Activated naive CD4-positive, alpha-beta T cell (primary cell): Measurements from ENCODE around the gene ING1.
A peak's percentile ranks its signal among the peaks of the same experiment; 100 is the strongest.
"Not testable (repeated sequence)": the region's sequence is repeated elsewhere in the genome, so short reads cannot be mapped to it uniquely, and the experiment has no call there.

ENCODE experiments used
- DNase-seq, 4 experiments: peaks; one replicate each; lab custom pipeline; 2025; lab: John Stamatoyannopoulos, UW

The ING1 gene

GRCh38 chr13:110695774-110696173 is 17.7 kb upstream of the ING1 start:
- not testable (repeated sequence) for DNase-seq

DNA sequence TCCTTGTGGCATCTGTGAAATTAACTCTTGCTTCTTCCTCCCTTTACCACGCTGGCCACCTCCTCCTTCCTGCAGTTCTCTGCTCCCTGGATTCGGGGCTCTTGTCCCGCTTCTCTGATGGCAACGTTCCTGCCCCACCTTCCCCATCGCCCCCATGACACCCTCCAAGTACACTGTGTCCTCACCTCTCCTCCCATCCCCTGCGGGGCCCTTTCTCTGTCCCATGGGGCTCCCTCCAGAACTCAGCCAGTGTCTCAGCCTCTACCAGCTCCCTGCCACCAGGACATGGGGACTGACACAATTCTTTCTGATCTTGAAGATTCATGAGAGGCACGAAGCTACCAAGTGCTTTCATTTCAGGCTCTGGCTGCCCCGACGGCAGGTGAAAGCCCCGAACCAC is 16.7 kb upstream of the ING1 start:
- DNase-seq: no peak

DNA sequence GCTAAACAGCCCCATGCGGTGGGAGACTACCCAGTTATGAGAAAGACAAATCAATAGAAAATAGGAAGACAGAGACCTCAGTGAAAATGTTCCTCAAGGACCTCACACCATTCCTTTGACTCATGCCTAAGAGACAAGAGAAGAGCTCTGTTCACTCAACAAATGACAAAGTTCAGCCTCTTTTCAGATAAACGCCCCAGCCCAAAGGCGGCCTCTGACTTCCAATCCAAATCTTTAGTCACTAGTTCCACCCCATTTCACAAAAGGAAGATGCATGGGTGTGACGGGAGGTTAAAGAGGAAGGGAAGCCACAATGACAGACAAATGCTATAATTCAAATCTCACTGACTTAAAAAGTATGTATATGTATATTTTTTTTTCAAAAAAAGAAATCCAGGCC is 15.7 kb upstream of the ING1 start:
- DNase-seq: no peak

- no peak for DNase-seq
Measured at GRCh38 chr13:110698689-110699088, 14.8 kb upstream of the ING1 start.

- DNase-seq: no peak
Measured at GRCh38 chr13:110699148-110700145, 14.1 kb upstream of the ING1 start.

GRCh38 chr13:110700186-110700585 is 13.3 kb upstream of the ING1 start:
- no peak for DNase-seq

- no peak for DNase-seq
Measured at GRCh38 chr13:110700641-110701040, 12.9 kb upstream of the ING1 start.

GRCh38 chr13:110701061-110701460 is 12.4 kb upstream of the ING1 start:
- not testable (repeated sequence) for DNase-seq

GRCh38 chr13:110702089-110702488 is 11.4 kb upstream of the ING1 start:
- no peak for DNase-seq

GRCh38 chr13:110702591-110703526 is 10.6 kb upstream of the ING1 start:
- no peak for DNase-seq

- DNase-seq: no peak
Measured at GRCh38 chr13:110705356-110705825, 8.1 kb upstream of the ING1 start.

- DNase-seq: peak; percentile 81 to 89 (median 86)
Measured at GRCh38 chr13:110705826-110706569, 7.5 kb upstream of the ING1 start, which contains the start of gene CARS2. Gene CARS2 (minus strand): TSS chr13:110706116. CDS start chr13:110706093, 23 bp downstream.

DNA sequence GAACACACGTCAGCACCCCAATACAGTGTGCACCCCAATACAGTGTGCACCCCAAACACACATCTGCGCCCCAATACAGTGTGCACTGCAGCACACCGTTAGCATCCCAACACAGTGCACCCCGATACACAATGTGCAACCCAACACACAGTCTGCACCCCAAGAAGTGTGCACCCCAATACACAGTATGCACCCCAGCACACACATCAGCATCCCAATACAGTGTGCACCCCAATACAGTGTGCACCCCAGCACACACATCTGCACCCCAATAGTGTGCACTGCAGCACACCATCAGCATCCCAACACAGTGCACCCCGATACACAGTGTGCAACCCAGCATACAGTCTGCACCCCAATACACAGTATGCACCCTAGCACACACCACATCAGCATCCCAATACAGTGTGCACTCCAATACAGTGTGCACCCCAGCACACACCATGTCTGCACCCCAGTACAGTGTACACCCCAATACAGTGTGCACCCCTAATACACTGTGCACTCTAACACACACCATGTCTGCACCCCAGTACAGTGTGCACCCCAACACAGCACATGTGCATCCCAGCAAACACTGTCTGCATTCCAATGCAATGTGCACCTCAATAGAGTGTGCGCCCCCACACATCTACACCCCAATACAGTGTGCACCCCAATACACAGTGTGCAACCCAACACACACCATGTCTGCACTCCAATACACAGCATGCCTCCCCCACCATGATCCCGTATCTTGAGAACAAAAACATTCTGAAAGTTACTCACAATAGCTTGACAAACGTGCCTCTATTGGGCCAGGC is 6.7 kb upstream of the ING1 start:
- DNase-seq: no peak

DNA sequence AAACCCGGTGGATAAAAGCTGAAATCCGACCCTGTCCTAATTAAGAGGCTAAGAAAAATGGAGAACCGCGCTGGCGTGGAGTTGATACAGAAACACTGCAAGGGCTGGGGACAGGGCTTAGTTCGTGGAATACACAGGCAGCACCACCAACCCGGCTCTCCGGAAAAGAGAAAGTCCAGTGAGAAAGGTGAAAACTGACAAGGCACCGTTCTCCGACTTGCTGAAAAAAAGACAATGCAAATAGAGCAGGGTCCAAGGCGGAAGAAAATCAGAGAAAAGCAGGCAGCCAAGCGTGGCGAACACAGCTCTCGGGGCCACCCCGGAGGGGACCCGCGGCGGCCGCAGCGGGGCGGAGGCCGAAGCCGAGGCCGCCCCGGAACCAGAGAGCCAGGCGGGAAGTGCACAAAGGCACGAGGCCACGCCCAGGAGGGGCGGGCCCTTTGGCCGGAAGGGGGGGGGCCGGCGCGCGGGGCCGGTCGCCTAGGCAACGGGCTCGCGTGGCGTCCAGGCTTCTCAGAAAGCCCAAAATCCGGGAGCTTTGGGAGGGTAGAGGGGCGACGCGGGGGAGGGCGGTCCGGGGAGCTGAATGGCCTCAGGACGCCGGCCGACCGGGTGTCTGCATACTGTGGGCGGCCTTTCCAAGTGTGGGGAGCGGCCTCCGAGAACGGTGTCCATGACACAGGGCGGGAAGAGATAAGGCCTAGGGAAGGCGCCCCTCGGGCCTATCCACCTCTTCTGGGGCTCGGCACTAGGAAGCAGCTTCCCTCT is 1.2 kb upstream of the ING1 start:
- peak; percentile 67 to 88 (median 74) for DNase-seq

DNA sequence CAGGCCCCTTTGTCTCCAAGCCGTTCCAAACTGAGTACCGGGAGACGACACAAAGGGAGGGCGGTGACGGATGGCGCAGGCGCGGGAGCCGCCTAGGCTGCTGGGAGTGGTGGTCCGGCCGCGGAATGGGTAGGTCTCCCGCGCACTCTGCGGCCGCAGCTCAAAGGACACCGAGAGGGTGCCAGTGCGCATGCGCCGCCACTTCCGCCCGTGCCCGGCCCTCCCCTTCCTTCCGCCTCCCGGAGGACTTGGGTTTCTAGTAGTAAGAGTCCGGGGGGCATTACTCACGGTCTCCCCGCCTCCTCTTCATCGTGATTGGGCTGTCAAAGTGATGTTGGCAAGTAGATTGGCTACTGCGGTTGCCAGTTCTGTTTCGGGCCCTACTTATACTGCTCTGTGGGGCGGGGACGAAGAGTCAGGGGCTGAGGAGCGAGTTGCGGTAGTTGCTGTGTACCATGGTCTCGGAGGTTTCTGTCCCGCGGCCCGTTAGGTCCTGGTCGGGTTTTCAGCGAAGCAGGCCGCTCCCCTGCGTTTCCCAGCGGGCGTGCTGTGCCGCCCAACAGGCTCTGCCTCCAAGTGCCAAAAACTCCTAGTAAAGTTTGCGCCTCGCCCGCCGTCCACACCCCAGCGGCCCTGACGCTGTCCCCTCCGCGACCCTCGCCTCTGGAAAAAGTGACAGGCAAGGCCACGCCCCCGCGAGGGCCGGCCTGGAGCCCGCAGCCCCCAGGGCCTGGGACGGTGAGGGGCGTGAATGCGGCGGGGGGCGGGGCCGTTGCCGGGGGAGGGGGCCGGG is 455 bp upstream of the ING1 start:
- DNase-seq: peak; percentile 96 to 98 (median 98)

- DNase-seq: peak; percentile 31 to 70 (median 57)
Measured at GRCh38 chr13:110713981-110714796, 689 bp downstream of the ING1 start.

- DNase-seq: peak in 2 of 4 experiments; percentile 47 to 57
Measured at GRCh38 chr13:110714797-110715394, 1.4 kb downstream of the ING1 start.
